C4-2B (cell line): ENCODE results near the gene CENPB.

Experiments used
- CTCF ChIP-seq: fragments of 450-650 bp; conservative IDR thresholded peaks from 2 replicates; pipeline ENCODE4 v1.5.1; 2017; ENCODE audit warnings: mild to moderate bottlenecking
- ZFX ChIP-seq: fragments of 450-650 bp; IDR thresholded peaks from 2 replicates; pipeline ENCODE4 v1.6.1; 2017

DNA sequence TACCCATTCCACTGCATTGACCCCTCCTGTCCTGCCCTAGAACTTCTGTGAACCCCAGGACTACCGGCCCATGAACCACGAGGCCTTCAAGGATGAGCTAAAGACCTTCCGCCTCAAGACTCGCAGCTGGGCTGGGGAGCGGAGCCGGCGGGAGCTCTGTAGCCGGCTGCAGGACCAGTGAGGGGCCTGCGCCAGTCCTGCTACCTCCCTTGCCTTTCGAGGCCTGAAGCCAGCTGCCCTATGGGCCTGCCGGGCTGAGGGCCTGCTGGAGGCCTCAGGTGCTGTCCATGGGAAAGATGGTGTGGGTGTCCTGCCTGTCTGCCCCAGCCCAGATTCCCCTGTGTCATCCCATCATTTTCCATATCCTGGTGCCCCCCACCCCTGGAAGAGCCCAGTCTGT lies 18.2 kb upstream of the CENPB start:
- TF ChIP-seq CTCF (no peak), ZFX (no peak)
